CD4-positive, alpha-beta T cell (primary cell): Measurements from ENCODE around the gene MTERF4. TPM values are rescaled to one million over a fixed set of nuclear protein-coding genes. Genes with fewer than 3 reads are reported as not detected.
A peak's percentile ranks its signal among the peaks of the same experiment; 100 is the strongest.

Experiments used
- ATAC-seq: fragments of 200-7000 bp; cut with Tn5 transposase; one replicate; pipeline ENCODE4 v1.10.0; 2022; ENCODE audit warnings: mild to moderate bottlenecking; ENCODE audit not compliant: poor library complexity
- CTCF ChIA-PET: fragments of 350-600 bp; sonication (Branson Sonifier 250); formaldehyde crosslinking; loops from one replicate; lab custom pipeline; 2021; ENCODE audit warnings: antibody characterized with exemption, inconsistent platforms; lab: Charles Lee
- POLR2A ChIA-PET: fragments of 350-600 bp; sonication (Branson Sonifier 250); formaldehyde crosslinking; loops from one replicate; lab custom pipeline; 2021; ENCODE audit warnings: antibody characterized with exemption, inconsistent platforms; lab: Charles Lee
- DNase-seq, 14 experiments: peaks; one replicate each; pipeline ENCODE4 v3.0.0-alpha.2; 2013 to 2020; ENCODE audit warnings: mixed read lengths in 2 of 14
- H3K27ac ChIP-seq, 2 donors: one replicate each; pipeline versions ENCODE4 v1.5.1 to v1.7.0; 2013; ENCODE audit warnings: low read length in 2 of 2, low read depth in 1 of 2, mild to moderate bottlenecking in 1 of 2
- H3K27me3 ChIP-seq, 2 experiments: 1 replicate in 1 of 2; 2 replicates in 1 of 2; pipeline versions ENCODE4 v1.6.1 to v1.7.0; 2013; ENCODE audit warnings: low read length in 2 of 2, control low read depth in 1 of 2, mild to moderate bottlenecking in 1 of 2, moderate library complexity in 1 of 2; ENCODE audit not compliant: insufficient read depth in 2 of 2, control insufficient read depth in 1 of 2
- H3K36me3 ChIP-seq: one replicate; pipeline ENCODE4 v1.6.1; 2013; ENCODE audit warnings: low read length, control low read depth; ENCODE audit not compliant: insufficient read depth
- H3K4me1 ChIP-seq: one replicate; pipeline ENCODE4 v1.6.1; 2013; ENCODE audit warnings: low read length, control low read depth; ENCODE audit not compliant: insufficient read depth
- H3K4me3 ChIP-seq: one replicate; pipeline ENCODE4 v1.5.1; 2013; ENCODE audit warnings: mild to moderate bottlenecking, low read length, moderate library complexity
- H3K9me3 ChIP-seq, 2 experiments: 1 replicate in 1 of 2; 2 replicates in 1 of 2; pipeline versions ENCODE4 v1.6.1 to v1.7.0; 2013; ENCODE audit warnings: low read length in 2 of 2, mild to moderate bottlenecking in 2 of 2, control low read depth in 1 of 2, moderate library complexity in 1 of 2; ENCODE audit not compliant: control insufficient read depth in 1 of 2, insufficient read depth in 1 of 2
- H3K27ac Mint-ChIP-seq: one replicate; pipeline ENCODE4 v1.8.0; 2020; ENCODE audit warnings: mixed read lengths
- H3K27me3 Mint-ChIP-seq: one replicate; pipeline ENCODE4 v1.8.0; 2021; ENCODE audit warnings: mixed read lengths
- H3K36me3 Mint-ChIP-seq: one replicate; pipeline ENCODE4 v1.8.0; 2021; ENCODE audit warnings: low read depth, mixed read lengths
- H3K4me1 Mint-ChIP-seq: one replicate; pipeline ENCODE4 v1.8.0; 2021; ENCODE audit warnings: low read depth, mixed read lengths
- H3K4me3 Mint-ChIP-seq: one replicate; pipeline ENCODE4 v1.8.0; 2020; ENCODE audit warnings: mild to moderate bottlenecking, mixed read lengths
- H3K9me3 Mint-ChIP-seq: one replicate; pipeline ENCODE4 v1.8.0; 2020; ENCODE audit warnings: mixed read lengths
- intact Hi-C, 2 experiments: fragments of 100-400 bp; cut with DNase I in 1 of 2; cut with micrococcal nuclease in 1 of 2; formaldehyde crosslinking; loops; one replicate each; pipeline versions ENCODE4 v1.15.1 to v1.9.0; 2023 to 2025; cut with DNase I, micrococcal nuclease
- total RNA-seq, 174 experiments: library from RNA in 2 of 174; stranded (reverse) in 2 of 174; gene quantifications; one replicate each; pipeline ENCODE4 v1.2.3 and lab custom pipeline; 2021 to 2026
- TF ChIP-seq, protein P1 (sequence below): fragments of 200-600 bp; IDR thresholded peaks from one replicate; pipeline ENCODE4 v1.8.0; 2022; ENCODE audit warnings: antibody characterized with exemption, mild to moderate bottlenecking

Gene MTERF4
- total RNA-seq, 2 experiments from 2014 or later: 84.0 to 87.5 TPM

DNA sequence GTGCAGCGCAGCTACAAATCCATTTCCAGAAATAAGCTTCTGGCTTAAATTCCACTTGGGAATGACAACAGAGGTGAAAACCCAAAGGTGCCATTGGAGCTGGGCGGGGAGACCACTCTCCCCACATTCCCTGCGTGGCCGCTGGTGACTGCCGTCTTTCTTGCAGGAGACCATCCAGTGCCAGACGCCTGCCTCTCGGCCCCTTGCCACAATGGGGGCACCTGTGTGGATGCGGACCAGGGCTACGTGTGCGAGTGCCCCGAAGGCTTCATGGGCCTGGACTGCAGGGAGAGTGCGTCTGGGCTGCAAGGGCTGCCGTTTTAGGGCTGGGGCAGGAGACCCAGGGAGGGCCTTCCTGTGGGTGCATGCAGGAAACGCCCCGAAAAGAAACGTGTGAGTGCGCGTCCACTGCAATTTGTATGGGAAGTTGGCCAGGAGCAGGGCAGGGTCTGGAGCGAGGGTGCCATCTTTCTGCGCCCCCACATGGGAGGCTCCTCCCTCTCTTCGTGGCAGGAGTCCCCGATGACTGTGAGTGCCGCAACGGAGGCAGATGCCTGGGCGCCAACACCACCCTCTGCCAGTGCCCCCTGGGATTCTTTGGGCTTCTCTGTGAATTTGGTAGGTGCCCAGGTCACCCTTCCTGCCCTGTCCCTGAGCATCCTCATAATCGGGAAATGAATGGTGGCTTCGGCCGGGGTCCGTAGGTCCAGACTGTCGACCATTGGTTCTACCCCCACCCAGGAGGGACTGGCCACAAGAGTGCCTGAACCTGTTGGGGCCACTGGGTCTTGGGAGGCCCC is 53.7 kb downstream of the MTERF4 start:
- intact Hi-C loops: loop anchor here in 1 of 2 experiments (10.0 kb wide), 1 partner anchor 54 kb away; the partner anchor contains the start of gene SNED1
- POLR2A ChIA-PET: no interaction called here
- TF ChIP-seq, protein P1, sequence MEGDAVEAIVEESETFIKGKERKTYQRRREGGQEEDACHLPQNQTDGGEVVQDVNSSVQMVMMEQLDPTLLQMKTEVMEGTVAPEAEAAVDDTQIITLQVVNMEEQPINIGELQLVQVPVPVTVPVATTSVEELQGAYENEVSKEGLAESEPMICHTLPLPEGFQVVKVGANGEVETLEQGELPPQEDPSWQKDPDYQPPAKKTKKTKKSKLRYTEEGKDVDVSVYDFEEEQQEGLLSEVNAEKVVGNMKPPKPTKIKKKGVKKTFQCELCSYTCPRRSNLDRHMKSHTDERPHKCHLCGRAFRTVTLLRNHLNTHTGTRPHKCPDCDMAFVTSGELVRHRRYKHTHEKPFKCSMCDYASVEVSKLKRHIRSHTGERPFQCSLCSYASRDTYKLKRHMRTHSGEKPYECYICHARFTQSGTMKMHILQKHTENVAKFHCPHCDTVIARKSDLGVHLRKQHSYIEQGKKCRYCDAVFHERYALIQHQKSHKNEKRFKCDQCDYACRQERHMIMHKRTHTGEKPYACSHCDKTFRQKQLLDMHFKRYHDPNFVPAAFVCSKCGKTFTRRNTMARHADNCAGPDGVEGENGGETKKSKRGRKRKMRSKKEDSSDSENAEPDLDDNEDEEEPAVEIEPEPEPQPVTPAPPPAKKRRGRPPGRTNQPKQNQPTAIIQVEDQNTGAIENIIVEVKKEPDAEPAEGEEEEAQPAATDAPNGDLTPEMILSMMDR: no peak
- Histone ChIP-seq H3K4me3 (no peak overlapping the region), H3K4me1 (no peaks in the 10 kb centered on the region), H3K27ac (no peak overlapping the region), H3K36me3 (no peaks in the 10 kb centered on the region), H3K9me3 (no peaks in the 10 kb centered on the region), H3K27me3 (no peaks in the 10 kb centered on the region)
- no peaks in the 10 kb centered on the region for H3K27me3 Mint-ChIP-seq
- no peak for ATAC-seq
- H3K4me1 Mint-ChIP-seq: no peaks in the 10 kb centered on the region
- no peak overlapping the region for H3K27ac Mint-ChIP-seq
- H3K36me3 Mint-ChIP-seq: no peaks in the 10 kb centered on the region
- DNase-seq: peak in 1 of 14 experiments; percentile 8
- no peak overlapping the region for H3K4me3 Mint-ChIP-seq
- H3K9me3 Mint-ChIP-seq: no peaks in the 10 kb centered on the region
- CTCF ChIA-PET: no interaction called here

DNA sequence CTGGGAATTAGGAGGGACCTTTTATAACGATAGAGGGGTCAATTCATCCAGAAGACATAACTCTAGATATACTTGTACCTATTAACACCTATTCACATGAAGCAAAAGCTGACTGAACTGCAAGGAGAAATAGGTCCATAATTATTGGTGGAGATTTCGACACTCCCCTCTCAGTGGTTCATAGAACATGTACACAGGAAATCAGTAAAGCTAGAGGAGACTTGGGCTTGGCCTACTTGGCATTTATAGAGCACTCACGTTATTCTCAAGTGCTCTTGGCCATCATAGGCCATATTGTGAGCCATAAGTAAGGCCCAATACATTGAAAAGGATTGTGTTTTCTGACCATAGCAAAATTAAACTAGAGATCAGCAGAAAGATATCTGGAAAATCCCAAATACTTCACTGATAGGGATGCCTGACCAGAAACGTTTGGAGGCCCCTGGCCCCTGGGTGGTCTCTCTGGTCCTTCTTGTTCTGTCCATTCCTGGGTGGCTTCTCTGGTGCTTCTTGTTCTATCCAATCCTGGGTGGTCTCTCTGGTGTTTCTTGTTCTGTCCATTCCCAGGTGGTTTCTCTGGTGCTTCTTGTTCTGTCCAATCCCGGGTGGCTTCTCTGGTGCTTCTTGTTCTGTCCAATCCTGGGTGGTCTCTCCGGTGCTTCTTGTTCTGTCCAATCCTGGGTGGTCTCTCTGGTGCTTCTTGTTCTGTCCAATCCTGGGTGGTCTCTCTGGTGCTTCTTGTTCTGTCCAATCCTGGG is 54.7 kb downstream of the MTERF4 start:
- TF ChIP-seq, protein P1: no peak
- no peak overlapping the region for H3K27ac Mint-ChIP-seq
- Histone ChIP-seq H3K9me3 (no peaks in the 10 kb centered on the region), H3K27ac (no peak overlapping the region), H3K4me1 (no peaks in the 10 kb centered on the region), H3K27me3 (no peaks in the 10 kb centered on the region), H3K4me3 (no peak overlapping the region), H3K36me3 (no peaks in the 10 kb centered on the region)
- H3K27me3 Mint-ChIP-seq: no peaks in the 10 kb centered on the region
- no peaks in the 10 kb centered on the region for H3K36me3 Mint-ChIP-seq
- intact Hi-C loops: loop anchor here in 1 of 2 experiments (10.0 kb wide), 1 partner anchor 53 kb away; the partner anchor contains the start of gene SNED1
- DNase-seq (no peak), ATAC-seq (no peak)
- ChIA-PET CTCF (no interaction called here), POLR2A (no interaction called here)
- H3K4me3 Mint-ChIP-seq: no peak overlapping the region
- H3K9me3 Mint-ChIP-seq: no peaks in the 10 kb centered on the region
- no peaks in the 10 kb centered on the region for H3K4me1 Mint-ChIP-seq

Other genes with a start within 250 kb of the MTERF4 start
- gene AGXT, start 233.5 kb downstream of the MTERF4 start, total RNA-seq: not detected
- not detected for gene MAB21L4, start 206.1 kb downstream of the MTERF4 start, total RNA-seq
- not detected for gene CROCC2, start 196.0 kb downstream of the MTERF4 start, total RNA-seq
- gene SNED1, start 103.7 kb downstream of the MTERF4 start, total RNA-seq: 10 to 100 TPM; 42.0 to 42.7 TPM
- 10 to 100 TPM; 78.0 to 87.9 TPM for gene PASK, start 47.2 kb upstream of the MTERF4 start, total RNA-seq
- gene PPP1R7, start 48.2 kb upstream of the MTERF4 start, total RNA-seq: 10 to 100 TPM; 36.4 to 38.2 TPM
- gene ANO7, start 86.4 kb upstream of the MTERF4 start, total RNA-seq: under 1 TPM; 0.14 to 0.25 TPM
- gene HDLBP, start 213.4 kb upstream of the MTERF4 start, total RNA-seq: 10 to 100 TPM; 82.0 to 97.9 TPM
- 100 to 1,000 TPM; 189 to 196 TPM for gene SEPTIN2, start 213.6 kb upstream of the MTERF4 start, total RNA-seq